ENCODE measurements around the gene ZNF689.

The ZNF689 gene

DNA sequence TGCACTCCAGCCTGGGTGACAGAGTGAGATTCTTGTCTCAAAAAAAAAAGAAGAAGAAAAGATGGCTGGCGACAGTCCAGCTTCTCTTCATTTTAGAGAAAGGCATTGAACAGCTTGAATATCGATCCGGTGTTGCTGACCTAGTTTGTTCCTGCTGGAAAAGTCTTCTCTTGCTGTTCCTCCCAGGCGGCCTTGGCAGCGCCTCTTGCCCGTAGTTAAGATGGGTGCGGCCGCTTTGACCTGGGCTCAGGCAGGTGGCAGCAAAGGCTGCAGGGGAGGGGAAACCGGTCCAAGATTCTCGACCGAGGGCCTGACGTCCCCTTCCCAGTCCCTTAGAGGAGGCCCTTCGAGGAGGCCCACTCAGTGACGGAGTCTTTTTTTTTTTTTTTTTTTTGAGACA is 48.2 kb downstream of the ZNF689 start:
- no peak for DNase-seq (ENCODE audit: low read depth in 2 of 2)

GRCh38 chr16:30561089-30561816 is 48.9 kb downstream of the ZNF689 start:
- DNase-seq (ENCODE audit: low read depth in 2 of 2) = no peak

- DNase-seq (ENCODE audit: low read depth in 2 of 2) = no peak
Observed at GRCh38 chr16:30559690-30560089, 50.5 kb downstream of the ZNF689 start.

GRCh38 chr16:30558789-30559377 is 51.3 kb downstream of the ZNF689 start:
- no peak for DNase-seq (ENCODE audit: low read depth in 2 of 2)

DNA sequence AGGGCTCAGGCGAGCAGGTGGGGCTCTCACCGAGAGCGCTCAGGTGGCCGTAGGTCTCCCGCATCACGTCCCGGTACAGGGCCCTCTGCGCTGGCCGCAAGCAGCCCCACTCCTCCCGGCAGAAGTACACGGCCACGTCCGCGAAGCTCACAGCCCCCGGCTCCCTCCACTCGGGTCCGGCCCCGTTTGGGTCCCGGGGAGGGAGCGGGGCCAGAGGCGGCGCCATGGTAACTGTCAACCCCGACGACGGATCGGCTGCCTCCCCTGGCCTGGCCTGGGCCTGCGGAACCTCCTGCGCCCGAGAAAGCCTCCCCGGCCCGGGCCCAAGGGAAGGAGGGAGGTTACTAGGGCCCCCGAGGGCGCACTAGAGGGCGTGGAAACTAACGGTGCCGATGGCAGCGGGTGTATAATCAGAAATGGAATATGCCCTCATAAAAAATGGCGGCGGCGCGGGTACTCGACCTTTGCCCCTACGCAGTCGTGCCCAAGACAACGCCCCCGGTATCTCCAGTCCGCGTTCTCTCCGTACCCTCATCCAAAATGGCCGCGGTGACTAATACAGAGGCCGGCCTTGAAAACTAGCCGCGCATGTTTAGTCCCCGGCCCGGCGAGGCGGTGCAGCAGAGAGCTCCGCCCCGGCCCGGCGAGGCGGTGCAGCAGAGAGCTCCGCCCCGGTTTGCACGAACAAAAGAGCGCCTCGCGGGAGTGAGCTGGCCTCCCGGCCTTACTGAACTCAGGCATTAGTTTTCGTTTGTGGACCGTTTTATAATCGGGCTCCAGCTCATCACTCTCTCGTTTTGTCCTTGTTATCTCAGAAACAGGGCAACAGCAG is 52.0 kb downstream of the ZNF689 start, which contains the start of gene ZNF764:
Gene ZNF764, minus strand, starts transcription at position 418 of the 832 bp plus-strand sequence. Its CDS starts 192 bp downstream, at position 226.
- peak; percentile 96 for DNase-seq (ENCODE audit: low read depth in 2 of 2)

DNA sequence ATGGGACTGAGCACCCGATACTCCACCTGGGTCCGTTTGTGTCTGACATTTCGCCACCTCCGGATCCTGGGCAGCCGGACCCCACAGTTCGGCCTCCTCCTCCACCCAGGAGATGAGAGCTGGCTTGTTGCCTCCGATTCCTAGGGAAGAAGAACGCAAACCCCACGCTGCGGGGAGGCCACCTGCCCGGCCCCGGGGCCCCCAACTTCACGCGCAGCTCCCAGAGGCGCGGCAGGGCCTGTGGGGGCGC is 52.6 kb downstream of the ZNF689 start:
- no peak for DNase-seq (ENCODE audit: low read depth in 2 of 2)

- DNase-seq (ENCODE audit: low read depth in 2 of 2) = no peak
Observed at GRCh38 chr16:30556125-30556473, 54.1 kb downstream of the ZNF689 start.

DNA sequence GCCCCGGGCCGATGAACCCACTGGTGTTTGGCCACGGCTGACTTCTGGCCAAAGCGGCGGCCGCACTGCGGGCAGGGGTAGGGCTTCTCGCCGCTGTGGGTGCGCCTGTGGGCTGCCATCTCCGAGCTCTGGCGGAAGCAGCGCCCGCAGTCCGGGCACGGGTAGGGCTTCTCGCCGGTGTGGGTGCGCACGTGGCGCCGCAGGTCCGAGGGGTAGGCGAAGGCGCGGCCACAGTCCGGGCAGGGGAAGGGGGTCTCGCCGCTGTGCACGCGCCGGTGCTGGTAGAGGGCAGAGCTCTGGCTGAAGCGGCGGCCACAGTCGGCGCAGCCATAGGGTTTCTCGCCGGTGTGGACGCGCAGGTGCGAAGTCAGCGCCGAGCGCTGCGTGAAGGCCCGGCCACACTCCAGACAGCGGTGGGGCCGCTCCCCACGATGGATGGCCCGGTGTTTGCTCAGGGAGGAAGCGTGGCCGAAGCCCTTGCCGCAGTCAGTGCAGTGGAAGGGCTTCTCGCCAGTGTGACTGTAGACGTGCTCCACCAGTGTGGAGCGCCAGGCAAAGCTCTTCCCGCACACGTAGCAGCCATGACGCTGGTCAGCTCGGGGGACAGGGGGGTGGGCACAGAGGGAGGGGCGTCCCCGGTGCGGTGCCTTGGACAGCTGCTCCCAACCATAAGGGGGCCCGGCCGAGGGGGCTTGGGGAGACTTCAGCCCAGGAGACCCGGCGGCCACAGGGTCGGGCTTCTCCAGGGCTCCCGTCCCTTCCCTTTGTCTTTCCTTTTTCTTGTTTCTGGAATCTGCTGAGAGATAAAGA is 54.7 kb downstream of the ZNF689 start:
- DNase-seq (ENCODE audit: low read depth in 2 of 2) = no peak

DNA sequence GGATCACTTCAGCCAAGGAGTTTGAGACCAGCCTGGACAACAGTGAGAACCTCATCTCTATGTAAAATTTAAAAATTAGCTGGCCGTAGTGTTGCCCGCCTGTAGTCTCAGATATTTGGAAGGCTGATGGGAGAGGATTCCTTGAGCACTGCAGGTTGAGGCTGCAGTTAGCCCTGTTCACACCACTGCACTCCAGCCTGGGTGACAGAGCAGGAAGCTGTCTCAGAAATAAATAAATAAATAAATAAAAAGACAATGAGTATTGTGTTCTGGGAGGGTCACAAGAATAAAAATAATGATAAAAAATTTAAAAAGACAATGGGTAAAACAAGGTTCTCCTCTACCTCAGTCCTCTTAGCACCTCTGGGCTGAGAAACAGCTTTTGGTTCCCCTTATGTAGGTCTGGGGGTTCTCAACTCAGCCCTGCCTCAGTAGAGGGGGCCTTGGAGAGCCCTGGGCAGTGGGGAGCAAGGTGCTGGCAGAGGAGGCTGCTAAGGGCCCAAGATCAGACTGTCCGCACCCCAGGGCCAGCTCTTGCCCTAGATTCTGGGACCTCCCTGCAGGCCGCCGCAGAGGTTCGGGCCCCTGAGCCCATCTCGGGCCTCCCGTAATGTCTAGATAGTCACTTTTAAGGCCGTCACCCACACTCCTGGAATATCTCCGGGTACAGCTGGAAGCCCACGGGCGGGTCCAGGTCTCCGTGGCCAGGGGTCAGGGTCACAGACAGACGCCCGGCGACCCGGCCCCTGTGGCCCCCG is 55.5 kb downstream of the ZNF689 start:
- DNase-seq (ENCODE audit: low read depth in 2 of 2) = no peak

- DNase-seq (ENCODE audit: low read depth in 2 of 2) = no peak
Observed at GRCh38 chr16:30553393-30553899, 56.7 kb downstream of the ZNF689 start.

DNA sequence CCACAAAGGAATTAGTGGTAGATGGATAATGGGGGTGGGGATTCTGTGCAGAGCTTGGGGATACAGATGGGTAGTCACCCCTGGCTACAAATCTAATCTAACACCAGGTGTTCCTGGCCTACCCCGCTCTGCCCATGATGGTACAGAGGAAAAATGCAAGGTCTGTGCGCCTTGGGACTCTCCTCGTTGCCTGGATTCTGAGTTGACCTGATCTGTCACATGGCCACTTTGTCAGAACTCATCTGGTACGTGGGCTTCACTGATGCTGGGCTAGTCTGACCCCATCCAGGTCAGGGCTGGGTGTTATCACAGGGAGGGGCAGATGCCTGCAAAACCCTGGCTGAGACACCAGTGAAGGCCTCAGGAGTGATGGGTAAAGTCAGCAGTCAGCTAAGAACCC is 57.2 kb downstream of the ZNF689 start:
- no peak for DNase-seq (ENCODE audit: low read depth in 2 of 2)
